ENCODE data around the gene ETFA. TPM values are rescaled to one million over a fixed set of nuclear protein-coding genes. Genes with fewer than 3 reads are reported as not detected.

ETFA gene
- total RNA-seq, 1 donor from 2014 or later: 97.5 TPM

DNA sequence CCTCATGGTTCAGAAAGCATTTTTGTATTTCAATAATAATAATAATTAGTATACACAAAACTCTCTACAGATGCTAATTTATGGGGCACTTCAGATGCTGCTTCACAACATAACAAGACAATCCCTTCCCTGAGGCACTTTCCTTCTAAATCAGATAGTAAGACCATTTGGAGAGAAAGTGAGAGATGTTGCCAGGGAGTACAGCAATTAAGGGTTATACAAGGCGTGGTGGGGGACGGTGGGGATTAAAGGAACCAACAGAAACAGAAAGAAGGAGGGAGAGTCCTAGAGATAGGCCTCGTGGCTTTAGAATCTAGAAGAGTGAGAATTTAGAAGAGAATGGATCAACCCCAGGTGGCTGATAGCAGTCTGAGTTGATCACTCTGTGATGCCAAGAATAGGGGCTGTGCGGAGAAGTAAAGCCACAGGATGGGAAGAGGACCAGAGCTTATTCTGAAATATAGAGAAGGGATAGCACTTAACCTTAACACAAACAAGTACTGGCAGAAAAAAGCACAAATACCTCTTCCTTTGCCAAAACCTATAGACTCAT is 76.9 kb downstream of the ETFA start:
- H3K36me3 ChIP-seq: peaks cover 0 to 10% of the 10 kb centered on the region in 2 donors
- intact Hi-C loops (cut with DNase I): no loop called here
- TF ChIP-seq POLR2A (IDR thresholded peaks at IDR 0.05) (no peak), POLR2AphosphoS5 (IDR thresholded peaks at IDR 0.05; ENCODE audit: insufficient read depth in 1 of 2, low read depth in 1 of 2) (no peak)
- TF ChIP-seq, protein P1, sequence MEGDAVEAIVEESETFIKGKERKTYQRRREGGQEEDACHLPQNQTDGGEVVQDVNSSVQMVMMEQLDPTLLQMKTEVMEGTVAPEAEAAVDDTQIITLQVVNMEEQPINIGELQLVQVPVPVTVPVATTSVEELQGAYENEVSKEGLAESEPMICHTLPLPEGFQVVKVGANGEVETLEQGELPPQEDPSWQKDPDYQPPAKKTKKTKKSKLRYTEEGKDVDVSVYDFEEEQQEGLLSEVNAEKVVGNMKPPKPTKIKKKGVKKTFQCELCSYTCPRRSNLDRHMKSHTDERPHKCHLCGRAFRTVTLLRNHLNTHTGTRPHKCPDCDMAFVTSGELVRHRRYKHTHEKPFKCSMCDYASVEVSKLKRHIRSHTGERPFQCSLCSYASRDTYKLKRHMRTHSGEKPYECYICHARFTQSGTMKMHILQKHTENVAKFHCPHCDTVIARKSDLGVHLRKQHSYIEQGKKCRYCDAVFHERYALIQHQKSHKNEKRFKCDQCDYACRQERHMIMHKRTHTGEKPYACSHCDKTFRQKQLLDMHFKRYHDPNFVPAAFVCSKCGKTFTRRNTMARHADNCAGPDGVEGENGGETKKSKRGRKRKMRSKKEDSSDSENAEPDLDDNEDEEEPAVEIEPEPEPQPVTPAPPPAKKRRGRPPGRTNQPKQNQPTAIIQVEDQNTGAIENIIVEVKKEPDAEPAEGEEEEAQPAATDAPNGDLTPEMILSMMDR (IDR thresholded peaks at IDR 0.05): no peak
- H3K27ac ChIP-seq: no peak overlapping the region
- no peaks in the 10 kb centered on the region for H3K9me3 ChIP-seq
- H3K4me1 ChIP-seq: no peaks in the 10 kb centered on the region
- no peak overlapping the region for H3K4me3 ChIP-seq
- no peaks in the 10 kb centered on the region for H3K27me3 ChIP-seq
- no peak for DNase-seq (ENCODE audit: extremely low spot score in 2 of 2)

DNA sequence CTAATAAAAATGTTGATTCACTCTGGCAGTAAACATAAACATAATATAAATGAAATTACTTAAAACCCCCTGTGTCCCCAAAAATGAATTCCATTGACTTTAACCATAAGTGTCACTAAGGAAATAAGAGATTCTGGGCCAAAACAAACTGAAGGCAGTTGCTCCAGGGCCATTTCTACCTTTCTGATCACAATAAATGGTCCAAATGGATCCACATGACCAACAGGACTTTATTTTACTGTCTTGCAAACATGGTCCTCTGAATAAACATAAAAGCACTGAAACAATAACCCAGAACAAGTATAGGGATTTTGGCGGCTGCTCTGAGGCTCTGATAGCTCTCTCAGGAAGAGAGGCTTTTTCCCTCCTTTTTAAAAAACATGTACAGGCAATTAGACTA is 77.3 kb downstream of the ETFA start:
- intact Hi-C loops (cut with DNase I): no loop called here
- peaks cover 0 to 10% of the 10 kb centered on the region in 2 donors for H3K36me3 ChIP-seq
- H3K9me3 ChIP-seq: no peaks in the 10 kb centered on the region
- H3K4me1 ChIP-seq: no peaks in the 10 kb centered on the region
- no peak overlapping the region for H3K4me3 ChIP-seq
- H3K27ac ChIP-seq: no peak overlapping the region
- DNase-seq (ENCODE audit: extremely low spot score in 2 of 2): no peak
- H3K27me3 ChIP-seq: no peaks in the 10 kb centered on the region
- TF ChIP-seq, protein P1 (IDR thresholded peaks at IDR 0.05): no peak
- TF ChIP-seq POLR2AphosphoS5 (IDR thresholded peaks at IDR 0.05; ENCODE audit: insufficient read depth in 1 of 2, low read depth in 1 of 2): no peak
- no peak for TF ChIP-seq POLR2A (IDR thresholded peaks at IDR 0.05)

DNA sequence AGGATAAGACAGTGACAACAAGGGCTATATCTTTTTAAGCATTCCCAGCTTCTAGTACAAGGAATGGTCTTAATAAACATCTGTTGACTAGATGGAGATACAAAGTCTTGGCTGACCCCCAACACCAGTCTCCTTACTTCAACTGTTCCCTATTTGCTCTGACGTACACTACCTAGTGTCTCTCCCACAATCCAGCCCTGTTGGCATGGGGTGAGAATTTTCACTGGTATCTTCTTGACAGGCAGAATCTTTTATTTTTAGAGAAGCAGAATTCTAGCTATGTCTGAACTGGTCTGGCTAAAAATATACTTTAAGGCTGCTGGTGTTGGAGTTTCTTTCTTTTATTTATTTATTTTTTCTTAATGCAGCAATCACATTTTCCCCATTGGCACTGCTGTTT is 82.0 kb downstream of the ETFA start:
- no peaks in the 10 kb centered on the region for H3K4me1 ChIP-seq
- no peaks in the 10 kb centered on the region for H3K27me3 ChIP-seq
- intact Hi-C loops (cut with DNase I): no loop called here
- H3K9me3 ChIP-seq: no peaks in the 10 kb centered on the region
- TF ChIP-seq POLR2AphosphoS5 (IDR thresholded peaks at IDR 0.05; ENCODE audit: insufficient read depth in 1 of 2, low read depth in 1 of 2) (no peak), POLR2A (IDR thresholded peaks at IDR 0.05) (no peak)
- TF ChIP-seq, protein P1 (IDR thresholded peaks at IDR 0.05): no peak
- DNase-seq (ENCODE audit: extremely low spot score in 2 of 2): no peak
- no peak overlapping the region for H3K27ac ChIP-seq
- peaks cover 0 to 25% of the 10 kb centered on the region in 2 donors for H3K36me3 ChIP-seq
- H3K4me3 ChIP-seq: no peak overlapping the region

DNA sequence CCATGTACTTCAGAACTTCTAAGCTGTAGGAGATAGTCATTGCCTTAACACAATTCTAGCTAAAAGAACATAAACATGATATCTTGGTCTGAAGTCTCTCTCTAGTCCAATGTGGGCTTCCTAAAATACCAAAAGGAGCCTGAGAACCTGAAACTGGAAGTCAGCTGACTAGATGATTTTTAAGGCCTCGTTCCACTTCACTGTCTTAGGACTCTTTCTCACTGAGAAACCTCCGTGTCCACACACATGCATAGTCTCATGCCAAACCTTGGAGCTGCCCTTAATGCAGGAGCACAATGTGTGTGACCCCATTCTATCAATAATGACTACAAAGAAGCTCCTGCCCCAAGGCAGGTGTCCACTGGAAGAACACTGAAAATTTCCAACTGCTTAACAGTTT is 87.7 kb downstream of the ETFA start:
- no peaks in the 10 kb centered on the region for H3K4me1 ChIP-seq
- TF ChIP-seq POLR2A (IDR thresholded peaks at IDR 0.05) (no peak), POLR2AphosphoS5 (IDR thresholded peaks at IDR 0.05; ENCODE audit: insufficient read depth in 1 of 2, low read depth in 1 of 2) (no peak)
- TF ChIP-seq, protein P1 (IDR thresholded peaks at IDR 0.05): no peak
- intact Hi-C loops (cut with DNase I): no loop called here
- DNase-seq (ENCODE audit: extremely low spot score in 2 of 2): no peak
- no peaks in the 10 kb centered on the region for H3K9me3 ChIP-seq
- H3K27me3 ChIP-seq: no peaks in the 10 kb centered on the region
- no peak overlapping the region for H3K4me3 ChIP-seq
- H3K27ac ChIP-seq: no peak overlapping the region
- peaks cover 0 to 15% of the 10 kb centered on the region in 2 donors for H3K36me3 ChIP-seq

DNA sequence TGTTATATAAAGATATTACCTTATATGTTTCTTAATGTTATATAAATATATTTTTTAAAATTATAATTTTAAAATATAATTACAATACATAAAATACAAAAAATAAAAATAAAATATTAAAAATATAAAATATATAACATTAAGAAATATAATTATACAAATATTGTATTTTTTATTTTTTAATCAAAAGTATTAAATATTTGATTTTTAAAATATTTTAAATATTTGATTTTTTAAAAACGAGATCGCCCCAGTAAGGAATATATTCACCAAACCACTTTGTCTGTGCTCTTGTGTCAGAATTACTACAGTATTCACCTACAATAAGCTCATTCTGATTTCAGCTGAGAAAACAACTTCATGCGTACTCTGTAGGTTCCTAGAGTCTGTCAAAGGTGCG is 89.1 kb downstream of the ETFA start:
- no peaks in the 10 kb centered on the region for H3K9me3 ChIP-seq
- H3K27me3 ChIP-seq: no peaks in the 10 kb centered on the region
- H3K36me3 ChIP-seq: peaks cover 0 to 15% of the 10 kb centered on the region in 2 donors
- no peak overlapping the region for H3K27ac ChIP-seq
- TF ChIP-seq, protein P1 (IDR thresholded peaks at IDR 0.05): no peak
- TF ChIP-seq POLR2A (IDR thresholded peaks at IDR 0.05) (no peak), POLR2AphosphoS5 (IDR thresholded peaks at IDR 0.05; ENCODE audit: insufficient read depth in 1 of 2, low read depth in 1 of 2) (no peak)
- H3K4me1 ChIP-seq: peaks cover 2% of the 10 kb centered on the region
- no peak for DNase-seq (ENCODE audit: extremely low spot score in 2 of 2)
- no peak overlapping the region for H3K4me3 ChIP-seq
- intact Hi-C loops (cut with DNase I): no loop called here

Data from vagina (tissue), 2 donors.